HL-60/S4 (cell line): Measurements from ENCODE around the gene PRELID1.
"Not testable (repeated sequence)": the region's sequence is repeated elsewhere in the genome, so short reads cannot be mapped to it uniquely, and the experiment has no call there.

Experiments
- in situ Hi-C: fragments of 300-500 bp; cut with MboI; formaldehyde crosslinking; loops from 2 replicates; pipeline ENCODE4 v1.14.3; 2022; ENCODE audit warnings: low sequenced_read_pairs

The PRELID1 gene

DNA sequence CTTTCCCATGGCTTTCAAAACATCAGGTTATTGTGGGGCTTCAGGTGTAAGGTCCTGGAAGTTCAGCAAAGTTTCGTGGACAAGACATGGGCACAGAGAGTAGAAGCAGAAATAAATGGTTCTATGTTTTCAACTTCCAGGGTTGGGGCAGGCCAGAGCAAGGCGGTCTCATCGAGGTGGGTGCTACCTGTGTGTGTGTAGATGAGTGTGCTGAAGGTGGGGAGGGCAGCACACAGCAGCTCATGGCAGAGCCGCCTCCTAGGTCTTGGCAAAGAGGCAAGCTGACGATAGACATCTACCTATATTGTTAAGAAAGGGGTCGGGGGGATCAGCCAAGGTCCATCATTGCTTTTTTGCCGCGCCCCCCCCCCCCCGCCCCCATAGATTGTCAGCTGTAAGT, 3.9 kb upstream of the PRELID1 start:
- in situ Hi-C loops, result no loop called here

DNA sequence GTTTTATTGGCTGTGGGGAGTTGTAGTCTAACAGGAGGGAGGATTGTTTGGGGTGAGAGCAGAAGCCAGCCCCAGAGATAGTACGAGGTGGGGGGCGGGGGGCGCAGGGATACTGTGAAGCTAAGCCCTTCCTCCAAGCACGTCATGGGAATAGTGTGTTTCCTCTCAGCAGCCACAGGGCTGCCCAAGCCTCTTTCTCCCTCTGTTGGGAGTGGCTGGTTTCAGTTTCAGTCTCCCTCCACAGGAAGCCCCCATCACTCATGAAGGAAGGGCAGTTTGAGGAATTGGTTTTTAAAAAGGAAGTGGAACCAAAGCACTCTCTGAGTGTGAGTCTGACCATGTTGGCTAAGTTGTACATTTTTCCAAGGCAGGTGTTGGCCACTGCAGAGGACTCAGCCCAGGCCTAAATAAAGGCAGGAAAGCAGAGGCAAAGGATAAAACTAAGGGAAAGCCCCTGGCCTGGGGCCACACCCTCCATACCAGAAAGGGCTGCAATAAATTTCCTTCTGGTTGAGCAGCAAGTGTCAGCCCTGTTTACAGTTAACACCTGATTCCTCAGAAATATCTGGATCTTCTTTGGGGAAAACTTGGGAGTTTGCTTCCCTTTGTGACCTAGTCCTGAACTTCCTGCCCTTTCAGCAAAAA, 3.2 kb upstream of the PRELID1 start:
- in situ Hi-C loops, result no loop called here

- in situ Hi-C loops, result no loop called here
Observed at GRCh38 chr5:177300951-177301350, 2.6 kb upstream of the PRELID1 start.

- in situ Hi-C loops, result no loop called here
Observed at GRCh38 chr5:177301503-177302165, 2.0 kb upstream of the PRELID1 start.

GRCh38 chr5:177302354-177303110, 1.1 kb upstream of the PRELID1 start:
- in situ Hi-C loops, result no loop called here

DNA sequence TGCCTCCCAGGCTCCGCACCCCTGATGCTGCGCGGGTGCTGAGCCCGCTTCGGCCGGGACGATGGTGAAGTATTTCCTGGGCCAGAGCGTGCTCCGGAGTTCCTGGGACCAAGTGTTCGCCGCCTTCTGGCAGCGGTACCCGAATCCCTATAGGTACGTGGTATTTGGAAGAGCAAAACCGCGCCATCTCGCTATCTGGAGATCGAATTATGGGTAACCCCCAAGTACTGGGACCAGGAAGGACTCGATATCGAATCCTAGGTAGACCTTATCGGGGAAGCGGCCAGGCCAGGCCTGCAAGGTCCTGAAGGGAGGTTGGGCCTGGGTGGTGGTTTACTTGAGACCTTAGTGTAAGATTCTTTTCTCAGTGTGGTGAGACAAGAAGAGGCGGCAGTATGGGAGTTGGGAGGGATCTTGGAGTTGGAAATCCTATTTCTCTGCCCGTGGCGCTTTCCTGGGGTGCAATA, 359 bp downstream of the PRELID1 start:
- in situ Hi-C loops, result no loop called here

- in situ Hi-C loops, result no loop called here
Observed at GRCh38 chr5:177304392-177305119, 957 bp downstream of the PRELID1 start.

DNA sequence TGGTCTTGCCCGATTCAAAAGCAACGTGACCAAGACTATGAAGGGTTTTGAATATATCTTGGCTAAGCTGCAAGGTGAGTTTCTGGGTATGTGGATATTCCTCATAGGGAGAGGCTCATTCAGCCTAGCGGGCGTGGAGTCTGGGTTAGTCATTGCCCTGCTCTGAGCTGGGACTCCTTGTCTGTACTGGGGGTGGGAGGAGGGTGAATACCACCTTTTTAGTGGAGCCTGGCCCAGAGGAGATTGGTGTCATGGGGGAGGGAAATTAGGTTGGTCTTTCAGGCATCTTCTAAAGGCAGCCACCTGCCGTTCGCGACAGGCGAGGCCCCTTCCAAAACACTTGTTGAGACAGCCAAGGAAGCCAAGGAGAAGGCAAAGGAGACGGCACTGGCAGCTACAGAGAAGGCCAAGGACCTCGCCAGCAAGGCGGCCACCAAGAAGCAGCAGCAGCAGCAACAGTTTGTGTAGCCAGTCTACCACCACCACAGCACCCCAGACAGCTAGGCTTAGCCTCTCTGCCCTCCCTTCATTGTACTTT, 2.6 kb downstream of the PRELID1 start:
- in situ Hi-C loops, result not testable (repeated sequence)

GRCh38 chr5:177306674-177307543, 3.3 kb downstream of the PRELID1 start:
- in situ Hi-C loops, result no loop called here

- in situ Hi-C loops, result no loop called here
Observed at GRCh38 chr5:177307544-177308363, 4.2 kb downstream of the PRELID1 start.

DNA sequence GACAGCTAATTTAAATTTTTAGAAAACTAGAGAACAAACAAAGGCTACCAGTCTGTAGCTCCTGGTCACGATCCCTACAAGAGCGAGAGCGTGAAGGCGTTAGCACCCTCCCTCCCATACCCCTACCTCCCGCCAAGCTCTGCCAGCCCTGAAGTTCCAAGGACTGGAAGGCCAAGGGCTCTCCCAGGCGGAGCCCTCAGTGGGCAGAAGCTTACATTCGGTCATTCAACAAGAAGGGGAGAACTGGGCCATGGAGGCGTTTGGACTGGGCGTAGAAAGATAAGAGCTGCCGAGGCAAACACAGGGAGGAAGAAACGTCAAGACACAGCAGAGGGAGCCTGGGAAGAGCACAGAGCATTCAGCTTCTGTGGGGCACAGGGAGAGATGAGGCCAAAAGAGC, 5.1 kb downstream of the PRELID1 start:
- in situ Hi-C loops, result no loop called here

- in situ Hi-C loops, result no loop called here
Observed at GRCh38 chr5:177309351-177310191, 6.0 kb downstream of the PRELID1 start.

DNA sequence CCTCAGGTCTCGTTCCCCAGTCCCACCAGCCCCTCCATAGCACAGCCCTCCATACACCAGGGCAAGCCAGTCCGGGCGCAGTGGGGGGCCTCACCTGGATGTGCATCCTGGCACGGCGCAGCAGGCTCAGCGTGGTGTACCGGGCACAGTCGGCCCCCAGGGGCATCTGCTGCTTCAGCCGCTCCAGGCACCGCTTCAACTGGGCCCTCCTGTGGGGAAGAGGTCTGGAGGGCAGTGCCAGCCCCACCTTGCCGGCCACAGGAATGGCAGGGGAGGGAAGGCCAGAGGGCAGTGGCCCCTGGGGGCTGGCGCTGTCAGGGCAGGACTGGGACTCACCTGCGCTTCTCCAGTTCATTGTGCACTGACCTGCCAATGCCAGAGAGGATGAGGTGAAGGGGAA, 6.7 kb downstream of the PRELID1 start:
- in situ Hi-C loops, result no loop called here

DNA sequence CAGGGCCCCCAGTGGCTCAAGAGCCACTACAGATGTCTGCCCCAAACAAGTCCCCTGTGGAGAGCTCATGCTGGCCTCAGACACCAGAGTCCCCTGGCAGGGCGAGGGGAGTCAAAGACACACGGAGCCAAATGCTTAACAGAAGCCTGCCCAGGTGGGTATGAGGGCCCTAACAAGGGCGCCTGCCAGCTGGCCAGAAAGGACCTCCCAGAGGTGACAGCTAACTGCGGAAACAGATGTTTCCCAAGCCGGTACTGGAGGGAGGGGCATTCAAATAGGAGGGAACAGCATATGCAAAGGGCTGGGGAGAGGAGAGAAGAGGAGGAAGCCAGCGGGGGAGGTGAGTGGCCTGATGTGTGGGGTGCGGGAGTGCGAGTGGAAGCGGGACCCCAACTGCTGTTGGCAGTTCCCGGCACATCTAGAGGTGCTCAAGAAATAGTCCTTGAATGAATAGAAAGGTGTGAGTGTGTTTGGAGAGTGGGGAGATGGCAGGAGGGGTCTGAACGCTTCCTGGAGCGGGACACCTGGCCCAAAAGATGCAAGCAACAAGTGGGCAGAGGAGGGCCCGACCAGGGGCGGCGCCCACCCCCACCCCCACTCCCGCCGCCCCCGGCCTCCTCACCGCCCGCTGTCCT, 7.3 kb downstream of the PRELID1 start:
- in situ Hi-C loops, result no loop called here

- in situ Hi-C loops, result no loop called here
Observed at GRCh38 chr5:177311392-177311722, 7.8 kb downstream of the PRELID1 start.

DNA sequence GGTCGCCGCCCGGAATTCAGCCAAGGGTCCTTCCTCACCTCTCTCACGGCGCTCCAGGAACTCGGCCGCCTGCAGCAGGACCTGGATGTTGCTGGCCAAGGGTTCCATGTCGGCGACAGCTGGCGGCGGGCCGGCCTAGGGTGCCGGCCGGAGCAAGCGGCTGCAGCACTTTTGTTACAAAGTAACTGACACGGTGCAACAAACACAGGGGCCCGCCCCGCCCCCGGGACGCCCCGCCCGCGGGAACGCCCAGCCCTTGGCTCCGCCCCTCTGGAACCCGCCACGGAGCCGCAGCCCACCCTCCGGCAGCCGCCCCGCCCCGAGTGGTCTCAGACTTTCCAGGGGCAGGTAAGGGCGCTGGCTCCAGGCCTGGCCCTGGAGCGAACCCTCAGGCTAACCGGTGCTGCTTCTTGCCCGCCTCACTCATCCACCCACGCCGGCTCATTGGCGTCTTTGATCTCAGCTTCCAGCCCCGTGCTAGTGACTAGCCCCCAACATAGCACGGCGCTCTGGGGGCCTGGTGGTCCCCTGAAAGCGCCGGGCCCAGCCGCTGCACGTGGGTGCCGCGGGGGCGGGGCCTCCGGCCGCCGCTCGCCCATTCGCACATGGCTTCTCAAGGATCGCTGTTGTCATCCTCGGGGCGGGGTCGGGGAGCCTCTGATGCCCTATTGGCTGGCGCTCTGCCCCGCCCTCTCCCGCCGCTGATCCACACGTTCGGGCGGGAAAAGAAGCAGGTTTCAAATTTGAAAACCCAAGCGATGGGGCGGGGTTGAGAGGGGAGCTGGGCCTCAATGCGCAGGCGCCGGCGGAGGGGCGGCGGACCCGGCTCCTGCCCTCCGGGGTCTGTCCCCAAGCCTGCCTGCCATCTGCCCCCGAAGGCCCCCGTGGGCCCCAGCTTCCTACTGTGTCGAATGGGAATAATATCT, 8.4 kb downstream of the PRELID1 start, which contains the start of gene MXD3:
Gene MXD3 (minus strand): TSS at position 176 of the 926 bp plus-strand sequence. CDS start 68 bp downstream, at position 108.
- in situ Hi-C loops, result no loop called here
